T-cell (primary cell): ENCODE results near the gene RAB6B. TPM values are rescaled to one million over a fixed set of nuclear protein-coding genes. Genes with fewer than 3 reads are reported as not detected.

Experiments
- ATAC-seq, 4 experiments: fragments of 200-7000 bp in 3 of 4; fragments of 150-1000 bp in 1 of 4; cut with Tn5 transposase; replicated peaks in 1 of 4; 1 replicate in 3 of 4; 2 replicates in 1 of 4; pipeline ENCODE4 v1.10.0; 2021; ENCODE audit warnings: moderate library complexity in 3 of 4, mild to moderate bottlenecking in 2 of 4, moderate number of reproducible peaks in 1 of 4
- CTCF ChIA-PET, 2 donors: fragments of 300-600 bp; sonication (Branson Sonifier 250); formaldehyde crosslinking; loops; one replicate each; lab custom pipeline; 2022; ENCODE audit warnings: antibody characterized with exemption in 2 of 2; lab: Charles Lee
- POLR2A ChIA-PET, 2 donors: fragments of 300-600 bp; sonication (Branson Sonifier 250); formaldehyde crosslinking; loops; one replicate each; lab custom pipeline; 2022; ENCODE audit warnings: antibody characterized with exemption in 2 of 2; lab: Charles Lee
- DNase-seq, 35 experiments: peaks; one replicate each; pipeline versions ENCODE4 v3.0.0 to v3.0.0-alpha.2; 2013 to 2023
- H3K27ac ChIP-seq: one replicate; pipeline ENCODE4 v1.5.1; 2013; ENCODE audit warnings: low read length
- H3K27me3 ChIP-seq, 2 experiments: replicated peaks in 1 of 2; 1 replicate in 1 of 2; 2 replicates in 1 of 2; pipeline versions ENCODE4 v1.6.1 to v1.7.0; 2013; ENCODE audit warnings: low read length in 1 of 2, mixed read lengths in 1 of 2; ENCODE audit not compliant: control insufficient read depth in 2 of 2, insufficient read depth in 2 of 2; ENCODE audit errors: extremely low read depth in 1 of 2
- H3K36me3 ChIP-seq, 2 donors: 1 replicate in 1 of 2; 2 replicates in 1 of 2; pipeline versions ENCODE4 v1.6.1 to v1.7.0; 2013; ENCODE audit warnings: low read length in 1 of 2; ENCODE audit not compliant: control insufficient read depth in 2 of 2, insufficient read depth in 1 of 2; ENCODE audit errors: extremely low read depth in 1 of 2
- H3K4me1 ChIP-seq, 2 experiments: 1 replicate in 1 of 2; 2 replicates in 1 of 2; pipeline versions ENCODE4 v1.6.1 to v1.7.0; 2013; ENCODE audit warnings: low read length in 2 of 2, mixed read lengths in 1 of 2; ENCODE audit not compliant: insufficient read depth in 2 of 2, control insufficient read depth in 1 of 2; ENCODE audit errors: extremely low read depth in 1 of 2
- H3K4me3 ChIP-seq, 2 donors: 1 replicate in 1 of 2; 2 replicates in 1 of 2; pipeline versions ENCODE4 v1.5.1 to v1.7.0; 2013; ENCODE audit warnings: mild to moderate bottlenecking in 2 of 2, low read length in 1 of 2, moderate library complexity in 1 of 2; ENCODE audit not compliant: control insufficient read depth in 1 of 2; ENCODE audit errors: extremely low read depth in 1 of 2
- H3K9me3 ChIP-seq: 2 replicates; pipeline ENCODE4 v1.7.0; 2013
- H3K27ac Mint-ChIP-seq, 2 donors: one replicate each; pipeline ENCODE4 v1.8.0; 2020 to 2021; ENCODE audit warnings: mild to moderate bottlenecking in 2 of 2, mixed read lengths in 2 of 2
- H3K27me3 Mint-ChIP-seq, 2 donors: one replicate each; pipeline ENCODE4 v1.8.0; 2021 to 2022; ENCODE audit warnings: mixed read lengths in 2 of 2
- H3K36me3 Mint-ChIP-seq: one replicate; pipeline ENCODE4 v1.8.0; 2021; ENCODE audit warnings: mixed read lengths
- H3K4me1 Mint-ChIP-seq, 3 donors: one replicate each; pipeline ENCODE4 v1.8.0; 2020 to 2022; ENCODE audit warnings: mixed read lengths in 3 of 3, mild to moderate bottlenecking in 1 of 3
- H3K4me3 Mint-ChIP-seq, 3 donors: one replicate each; pipeline ENCODE4 v1.8.0; 2020 to 2022; ENCODE audit warnings: mild to moderate bottlenecking in 3 of 3, mixed read lengths in 3 of 3, moderate library complexity in 3 of 3
- H3K9me3 Mint-ChIP-seq, 3 donors: one replicate each; pipeline ENCODE4 v1.8.0; 2020 to 2022; ENCODE audit warnings: mixed read lengths in 3 of 3
- WGBS: methylation state at CpG from one replicate; pipeline ENCODE4 v1.1.5; 2013; ENCODE audit warnings: missing lambda C conversion rate; ENCODE audit not compliant: insufficient coverage; 5-methylcytosine and 5-hydroxymethylcytosine counted together
- total RNA-seq, 35 experiments: library from RNA in 6 of 35; stranded (reverse) in 6 of 35; fragments of 120-200 nt in 1 of 35; gene quantifications; one replicate each; pipeline versions ENCODE4 v1.2.1 to v1.2.4 and lab custom pipeline; 2013 to 2026

Gene RAB6B
- total RNA-seq, 5 donors from 2014 or later (not counting 1 experiment from before 2014, with no cell fraction given), result 0.23 to 2.4 (median 0.76) TPM

DNA sequence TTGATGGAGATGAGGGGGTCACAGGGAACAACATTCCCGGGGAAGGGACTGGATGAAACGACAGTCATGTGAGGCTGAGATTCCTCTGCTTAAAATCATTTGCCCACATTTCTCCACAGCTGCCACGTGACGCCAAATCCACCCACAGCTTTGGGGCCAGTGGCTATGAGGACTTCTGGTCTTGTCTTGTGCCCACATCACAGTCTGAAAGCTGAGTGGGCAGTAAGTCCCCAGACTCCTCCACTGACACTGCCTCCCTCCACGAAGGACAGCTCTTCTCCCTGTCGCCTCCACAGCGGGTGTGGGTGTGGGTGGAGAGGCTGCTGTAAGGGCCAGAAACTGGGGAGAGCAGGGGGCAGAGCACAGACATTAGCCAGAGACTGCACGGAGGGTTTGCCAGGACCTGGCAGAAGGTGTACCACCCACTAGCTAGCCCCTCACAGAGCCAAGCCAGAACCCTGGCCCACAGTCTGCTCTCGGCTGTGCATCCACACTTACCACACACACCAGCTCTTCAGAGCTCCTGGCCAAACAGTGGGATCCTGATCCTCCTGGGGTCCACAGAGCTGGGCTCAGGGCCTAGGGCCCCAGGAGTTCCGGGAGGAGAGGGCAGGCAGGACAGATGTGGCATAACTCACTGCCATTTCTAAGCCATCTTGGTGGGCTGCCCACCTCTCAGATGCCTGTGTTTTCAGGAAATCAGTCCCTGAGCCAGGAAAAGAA, 24.2 kb downstream of the RAB6B start:
- no peaks in the 10 kb centered on the region for H3K4me1 Mint-ChIP-seq
- CTCF ChIA-PET, result no interaction called here
- H3K4me1 ChIP-seq, result no peaks in the 10 kb centered on the region
- H3K4me3 Mint-ChIP-seq, result no peak overlapping the region
- POLR2A ChIA-PET, result no interaction called here
- no peak for ATAC-seq
- WGBS, result 73% methylated on average over 4 of the region's 10 CpGs
- H3K27me3 Mint-ChIP-seq, result peaks cover 11 to 17% of the 10 kb centered on the region in 2 donors
- no peak for DNase-seq
- H3K9me3 Mint-ChIP-seq, result peaks cover 0 to 4% (median 0%) of the 10 kb centered on the region in 3 donors
- H3K27me3 ChIP-seq, result peaks cover 0 to 27% of the 10 kb centered on the region in 2 experiments
- no peak overlapping the region for H3K27ac ChIP-seq
- no peaks in the 10 kb centered on the region for H3K36me3 Mint-ChIP-seq
- H3K9me3 ChIP-seq, result no peaks in the 10 kb centered on the region
- no peak overlapping the region for H3K4me3 ChIP-seq
- H3K36me3 ChIP-seq, result no peaks in the 10 kb centered on the region
- no peak overlapping the region for H3K27ac Mint-ChIP-seq

- ChIA-PET CTCF (no interaction called here), POLR2A (no interaction called here)
- no peak overlapping the region for H3K4me3 ChIP-seq
- H3K27ac ChIP-seq, result no peak overlapping the region
- no peak for DNase-seq
- no peak for ATAC-seq
- no peak overlapping the region for H3K4me3 Mint-ChIP-seq
- peaks cover 11 to 18% of the 10 kb centered on the region in 2 donors for H3K27me3 Mint-ChIP-seq
- H3K36me3 ChIP-seq, result no peaks in the 10 kb centered on the region
- H3K4me1 Mint-ChIP-seq, result no peaks in the 10 kb centered on the region
- H3K9me3 Mint-ChIP-seq, result no peaks in the 10 kb centered on the region
- H3K36me3 Mint-ChIP-seq, result no peaks in the 10 kb centered on the region
- no peak overlapping the region for H3K27ac Mint-ChIP-seq
- H3K4me1 ChIP-seq, result no peaks in the 10 kb centered on the region
- H3K27me3 ChIP-seq, result peaks cover 0 to 28% of the 10 kb centered on the region in 2 experiments
- no peaks in the 10 kb centered on the region for H3K9me3 ChIP-seq
These were observed 24.9 kb downstream of the RAB6B start for GRCh38 chr3:133870822-133871221.

DNA sequence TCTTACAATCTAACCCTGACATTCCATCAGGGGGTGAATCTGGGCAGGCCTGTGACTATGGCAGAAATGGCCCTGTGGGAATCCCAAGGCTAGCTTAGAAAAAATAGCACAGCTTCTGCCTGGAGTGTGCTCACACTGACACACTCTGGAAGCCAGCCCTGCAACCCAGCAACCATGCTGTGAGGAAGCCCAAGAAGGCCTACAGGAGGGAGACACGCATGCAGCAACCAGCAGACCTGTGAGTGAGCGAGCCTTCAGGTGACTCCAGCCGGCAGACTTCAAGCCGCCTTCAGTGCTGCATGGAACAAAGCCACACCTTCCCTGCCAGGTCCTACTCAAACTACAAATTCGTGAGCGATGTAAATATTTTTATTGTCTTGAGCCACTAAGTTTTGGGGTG, 26.1 kb downstream of the RAB6B start:
- H3K4me1 ChIP-seq, result no peaks in the 10 kb centered on the region
- H3K4me1 Mint-ChIP-seq, result no peaks in the 10 kb centered on the region
- H3K4me3 Mint-ChIP-seq, result no peak overlapping the region
- no peak for ATAC-seq
- H3K36me3 ChIP-seq, result no peaks in the 10 kb centered on the region
- no peak overlapping the region for H3K4me3 ChIP-seq
- DNase-seq, result no peak
- peaks cover 11 to 17% of the 10 kb centered on the region in 2 donors for H3K27me3 Mint-ChIP-seq
- H3K9me3 ChIP-seq, result no peaks in the 10 kb centered on the region
- WGBS, result 92% methylated on average over 2 of the region's 6 CpGs
- H3K9me3 Mint-ChIP-seq, result no peaks in the 10 kb centered on the region
- H3K36me3 Mint-ChIP-seq, result no peaks in the 10 kb centered on the region
- H3K27ac Mint-ChIP-seq, result no peak overlapping the region
- ChIA-PET CTCF (no interaction called here), POLR2A (no interaction called here)
- no peak overlapping the region for H3K27ac ChIP-seq
- peaks cover 0 to 28% of the 10 kb centered on the region in 2 experiments for H3K27me3 ChIP-seq

- H3K36me3 Mint-ChIP-seq, result no peaks in the 10 kb centered on the region
- ATAC-seq (no peak), DNase-seq (no peak)
- peaks cover 0 to 28% of the 10 kb centered on the region in 2 experiments for H3K27me3 ChIP-seq
- WGBS, result 67% methylated on average over 5 of the region's 7 CpGs
- no peaks in the 10 kb centered on the region for H3K4me1 ChIP-seq
- H3K27ac Mint-ChIP-seq, result no peak overlapping the region
- POLR2A ChIA-PET, result no interaction called here
- H3K4me3 ChIP-seq, result no peak overlapping the region
- CTCF ChIA-PET, result no interaction called here
- H3K27ac ChIP-seq, result no peak overlapping the region
- no peak overlapping the region for H3K4me3 Mint-ChIP-seq
- no peaks in the 10 kb centered on the region for H3K36me3 ChIP-seq
- no peaks in the 10 kb centered on the region for H3K4me1 Mint-ChIP-seq
- H3K27me3 Mint-ChIP-seq, result peaks cover 8 to 17% of the 10 kb centered on the region in 2 donors
- no peaks in the 10 kb centered on the region for H3K9me3 ChIP-seq
- no peaks in the 10 kb centered on the region for H3K9me3 Mint-ChIP-seq
These were observed 26.8 kb downstream of the RAB6B start for GRCh38 chr3:133868758-133869475.

GRCh38 chr3:133868186-133868585, 27.5 kb downstream of the RAB6B start:
- 90% methylated on average over 8 of the region's 8 CpGs for WGBS
- peaks cover 7 to 13% of the 10 kb centered on the region in 2 donors for H3K27me3 Mint-ChIP-seq
- no peak overlapping the region for H3K4me3 ChIP-seq
- no peaks in the 10 kb centered on the region for H3K36me3 ChIP-seq
- H3K27ac Mint-ChIP-seq, result no peak overlapping the region
- no peaks in the 10 kb centered on the region for H3K36me3 Mint-ChIP-seq
- H3K9me3 Mint-ChIP-seq, result no peaks in the 10 kb centered on the region
- no peak overlapping the region for H3K4me3 Mint-ChIP-seq
- ChIA-PET CTCF (interaction anchor here in 1 of 2 donors (1.2 kb wide), 1 partner anchor 61 kb away, joined by 3 read pairs; no protein-coding TSS in a partner anchor), POLR2A (no interaction called here)
- H3K4me1 Mint-ChIP-seq, result no peaks in the 10 kb centered on the region
- no peaks in the 10 kb centered on the region for H3K4me1 ChIP-seq
- no peak for ATAC-seq
- no peaks in the 10 kb centered on the region for H3K9me3 ChIP-seq
- H3K27ac ChIP-seq, result no peak overlapping the region
- H3K27me3 ChIP-seq, result peaks cover 0 to 26% of the 10 kb centered on the region in 2 experiments
- no peak for DNase-seq

DNA sequence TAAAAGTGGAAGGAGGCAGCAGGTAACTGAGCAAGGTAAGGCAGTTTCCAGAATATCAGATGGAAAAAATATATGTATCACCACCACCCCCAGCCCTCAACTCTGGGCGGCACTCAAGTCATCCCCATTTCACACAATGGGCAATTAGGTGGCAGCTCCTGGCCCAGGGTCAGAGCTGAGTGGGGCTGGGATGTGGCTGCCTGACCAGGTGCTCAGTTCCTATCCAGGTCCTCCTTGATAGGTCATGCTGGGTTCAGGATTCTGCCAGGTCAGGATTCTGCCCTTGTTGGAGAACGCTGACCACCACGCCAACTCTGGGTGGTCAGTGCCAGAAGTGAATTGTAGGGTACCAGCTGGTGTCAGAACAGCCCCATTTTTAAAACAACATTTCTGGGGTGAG, 29.5 kb downstream of the RAB6B start:
- Histone ChIP-seq H3K9me3 (no peaks in the 10 kb centered on the region), H3K36me3 (no peaks in the 10 kb centered on the region), H3K4me1 (no peaks in the 10 kb centered on the region), H3K27me3 (peaks cover 0 to 19% of the 10 kb centered on the region in 2 experiments), H3K27ac (no peak overlapping the region), H3K4me3 (no peak overlapping the region)
- Mint-ChIP-seq H3K4me1 (no peaks in the 10 kb centered on the region), H3K9me3 (no peaks in the 10 kb centered on the region), H3K27me3 (peaks cover 7 to 11% of the 10 kb centered on the region in 2 donors), H3K36me3 (no peaks in the 10 kb centered on the region), H3K27ac (no peak overlapping the region), H3K4me3 (no peak overlapping the region)
- ChIA-PET POLR2A (no interaction called here), CTCF (no interaction called here)
- WGBS, result no CpG with 5 or more reads among the region's 3 CpGs
- DNase-seq (no peak), ATAC-seq (no peak)
